A673 (cell line): ENCODE measurements around the gene HDAC4.

ENCODE experiments used
- CTCF ChIP-seq: fragments of 300-800, 200-600 bp; sonication (generic); conservative IDR thresholded peaks from 2 replicates; pipeline ENCODE4 v1.5.1; 2017; ENCODE audit warnings: low read depth, mild to moderate bottlenecking, antibody characterized with exemption, low read length, moderate library complexity, mixed read lengths
- EZH2 ChIP-seq: fragments of 200-600 bp; sonication (generic); IDR thresholded peaks from 2 replicates; pipeline ENCODE4 v1.6.1; 2017; ENCODE audit warnings: borderline replicate concordance, low read depth, mild to moderate bottlenecking, mixed read lengths, antibody characterized with exemption, low read length; ENCODE audit not compliant: poor library complexity, severe bottlenecking

- TF ChIP-seq EZH2, result no peak
- no peak for TF ChIP-seq CTCF
These were observed 161.8 kb downstream of the HDAC4 start for GRCh38 chr2:239238839-239239606.
